ENCODE data around the gene SNX20. TPM values are rescaled to one million over a fixed set of nuclear protein-coding genes. Genes with fewer than 3 reads are reported as not detected.

Gene SNX20
- total RNA-seq, 4 donors from 2014 or later = 0.20 to 4.3 (median 2.6) TPM

DNA sequence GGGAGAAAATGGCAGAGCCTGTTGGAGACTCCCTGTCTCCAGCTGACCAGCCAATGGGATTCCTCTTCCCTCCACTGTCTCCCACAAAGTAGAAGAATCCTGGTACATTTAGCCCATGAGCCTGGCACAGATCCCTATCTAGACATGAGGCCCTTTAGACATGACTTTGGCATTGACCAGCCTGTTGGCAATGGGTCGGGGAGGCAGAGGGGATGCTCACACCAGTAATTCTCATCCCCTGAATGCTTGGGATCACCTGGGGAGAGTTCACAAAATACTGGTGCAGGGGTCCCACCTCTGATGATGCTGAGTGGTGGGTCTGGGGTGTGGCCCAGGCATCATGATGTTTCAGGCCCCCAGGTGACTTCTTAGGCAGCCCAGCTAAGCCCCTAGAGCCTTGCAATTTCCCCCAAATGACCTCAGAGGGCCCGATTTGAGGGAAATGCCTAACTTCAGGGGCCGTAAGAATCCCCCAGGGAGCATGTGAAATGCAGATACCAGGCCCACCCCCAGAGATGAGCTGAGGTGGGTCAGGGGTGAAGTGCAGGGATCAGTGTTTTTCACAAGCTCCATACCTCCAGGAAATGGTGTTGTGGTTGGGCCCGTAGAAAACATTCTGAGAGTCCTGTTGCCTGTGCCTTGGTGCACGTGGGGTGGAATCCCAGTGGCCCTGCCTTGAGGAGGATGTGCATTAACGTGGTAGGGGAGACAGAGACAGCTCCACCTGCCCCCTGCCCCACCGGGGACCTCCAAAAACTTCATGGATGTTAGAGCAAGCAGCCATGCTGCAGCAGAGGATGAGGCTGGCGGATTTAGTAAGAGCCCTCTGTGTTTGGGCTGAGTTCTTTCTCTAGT is 42.1 kb downstream of the SNX20 start:
- 81% methylated on average over 8 of the region's 8 CpGs; no CpG with 5 or more reads in 1 of the 2 donors for WGBS, 2 donors (ENCODE audit: low coverage in 1 of 2)
- DNase-seq = no peak
- TF ChIP-seq POLR2A (IDR thresholded peaks at IDR 0.05) (no peak), POLR2AphosphoS5 (IDR thresholded peaks at IDR 0.05) (no peak), EP300 (IDR thresholded peaks at IDR 0.05; ENCODE audit: low read depth) (no peak), CTCF (IDR thresholded peaks at IDR 0.05) (no peak)

DNA sequence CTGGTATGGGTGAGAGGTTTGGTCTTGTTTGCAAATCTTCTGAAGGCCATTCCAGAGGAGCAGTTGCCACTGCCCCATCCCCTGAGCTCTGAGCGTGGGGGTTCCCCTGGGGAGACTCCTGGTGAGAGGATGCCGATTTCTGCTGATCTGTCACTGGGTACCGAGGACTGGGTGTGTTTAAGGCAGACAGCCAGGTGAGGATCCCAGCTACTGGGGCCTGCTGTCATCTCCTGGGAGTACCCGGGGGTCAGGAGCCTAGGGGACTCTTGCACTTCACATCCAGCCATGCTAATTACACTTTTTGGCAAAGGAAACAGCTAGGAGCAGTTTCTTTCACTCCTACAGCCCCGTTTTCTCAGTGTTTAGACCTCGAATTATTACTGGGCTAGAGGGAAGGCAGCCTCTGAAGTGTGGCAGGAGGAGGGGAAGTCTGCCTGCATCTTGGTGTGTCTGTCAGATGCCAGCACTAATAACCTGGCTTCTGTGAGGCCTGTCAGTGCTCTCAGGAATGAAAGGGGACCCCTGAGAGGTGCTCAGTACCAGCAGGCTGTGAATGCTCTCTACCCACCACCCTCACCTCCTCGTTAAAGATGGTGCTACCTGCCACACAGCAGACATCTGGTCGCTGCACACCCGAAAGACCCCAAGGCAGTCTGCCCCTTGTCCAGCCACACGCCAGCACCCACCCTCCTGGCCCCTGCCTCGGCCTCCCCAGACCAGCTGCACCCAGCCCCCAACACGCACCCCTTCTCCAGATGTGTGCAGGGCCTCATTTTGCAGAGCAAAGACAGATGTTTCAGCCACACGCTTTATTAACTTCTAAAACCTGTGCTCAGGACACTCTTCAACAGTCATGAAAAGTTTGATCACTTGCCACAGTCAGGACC is 43.2 kb downstream of the SNX20 start:
- intact Hi-C loops (cut with DNase I; ENCODE audit: low total_unique reads) = no loop called here
- H3K9me3 ChIP-seq = no peaks in the 10 kb centered on the region
- no peaks in the 10 kb centered on the region for H3K4me1 ChIP-seq
- DNase-seq = no peak
- no peaks in the 10 kb centered on the region for H3K27me3 ChIP-seq
- TF ChIP-seq POLR2AphosphoS5 (IDR thresholded peaks at IDR 0.05) (no peak), EP300 (IDR thresholded peaks at IDR 0.05; ENCODE audit: low read depth) (no peak), POLR2A (IDR thresholded peaks at IDR 0.05) (no peak), CTCF (IDR thresholded peaks at IDR 0.05) (no peak)
- in situ Hi-C loops (cut with MboI; ENCODE audit: low pct_ligation_motif_present in 1 of 4, low pct_unique_long_range_greater_than_20kb in 1 of 4, low sequenced_read_pairs in 3 of 4) = no loop called here
- WGBS, 2 donors (ENCODE audit: low coverage in 1 of 2) = 81 to 89% methylated on average over 6 to 13 of the region's 13 CpGs
- no peak overlapping the region for H3K4me3 ChIP-seq
- H3K36me3 ChIP-seq = no peaks in the 10 kb centered on the region
- no peak overlapping the region for H3K27ac ChIP-seq

More for the DNA sequence above, 42.1 kb downstream of the SNX20 start:
- Histone ChIP-seq H3K36me3 (no peaks in the 10 kb centered on the region), H3K9me3 (no peaks in the 10 kb centered on the region), H3K4me3 (no peak overlapping the region), H3K4me1 (no peaks in the 10 kb centered on the region), H3K27ac (no peak overlapping the region), H3K27me3 (no peaks in the 10 kb centered on the region)
- in situ Hi-C loops (cut with MboI; ENCODE audit: low pct_ligation_motif_present in 1 of 4, low pct_unique_long_range_greater_than_20kb in 1 of 4, low sequenced_read_pairs in 3 of 4) (no loop called here), intact Hi-C loops (cut with DNase I; ENCODE audit: low total_unique reads) (no loop called here)

- intact Hi-C loops (cut with DNase I; ENCODE audit: low total_unique reads) (no loop called here), in situ Hi-C loops (cut with MboI; ENCODE audit: low pct_ligation_motif_present in 1 of 4, low pct_unique_long_range_greater_than_20kb in 1 of 4, low sequenced_read_pairs in 3 of 4) (no loop called here)
- TF ChIP-seq EP300 (IDR thresholded peaks at IDR 0.05; ENCODE audit: low read depth) (no peak), POLR2A (IDR thresholded peaks at IDR 0.05) (no peak), POLR2AphosphoS5 (IDR thresholded peaks at IDR 0.05) (no peak), CTCF (IDR thresholded peaks at IDR 0.05) (no peak)
- 92 to 93% methylated on average over 3 to 10 of the region's 10 CpGs for WGBS, 2 donors (ENCODE audit: low coverage in 1 of 2)
- Histone ChIP-seq H3K9me3 (no peaks in the 10 kb centered on the region), H3K27me3 (no peaks in the 10 kb centered on the region), H3K4me1 (no peaks in the 10 kb centered on the region), H3K36me3 (no peaks in the 10 kb centered on the region), H3K27ac (no peak overlapping the region), H3K4me3 (no peak overlapping the region)
- DNase-seq = no peak
Observed at GRCh38 chr16:50636753-50637374, 44.2 kb downstream of the SNX20 start.

Data from transverse colon (tissue), 4 donors.